Stimulated activated effector memory CD8-positive, alpha-beta T cell treated with anti-CD3 and anti-CD28 coated beads, Interleukin-12 subunit alpha, Interleukin-12 subunit beta, amount 100 ng/mL, for 72 hours (primary cell): ENCODE data around the gene UBTD1.

Source experiments
- ATAC-seq: fragments of 150-1000 bp; cut with Tn5 transposase; 2 replicates; pipeline ENCODE4 v1.10.0; 2021
- DNase-seq, 2 donors: peaks; one replicate each; pipeline ENCODE4 v3.0.0; 2021 to 2022; ENCODE audit warnings: low spot score in 2 of 2
- H3K27ac Mint-ChIP-seq: one replicate; pipeline ENCODE4 v1.8.0; 2022; ENCODE audit warnings: mild to moderate bottlenecking, mixed read lengths
- H3K36me3 Mint-ChIP-seq: one replicate; pipeline ENCODE4 v1.8.0; 2022; ENCODE audit warnings: mild to moderate bottlenecking, mixed read lengths
- H3K4me1 Mint-ChIP-seq: one replicate; pipeline ENCODE4 v1.8.0; 2022; ENCODE audit warnings: mixed read lengths
- H3K4me3 Mint-ChIP-seq: one replicate; pipeline ENCODE4 v1.8.0; 2022; ENCODE audit warnings: mild to moderate bottlenecking, mixed read lengths
- H3K9me3 Mint-ChIP-seq: one replicate; pipeline ENCODE4 v1.8.0; 2022; ENCODE audit warnings: mixed read lengths

Gene UBTD1

GRCh38 chr10:97584798-97585438, 86.2 kb downstream of the UBTD1 start:
- H3K9me3 Mint-ChIP-seq: no peaks in the 10 kb centered on the region
- no peak overlapping the region for H3K4me3 Mint-ChIP-seq
- DNase-seq (no peak), ATAC-seq (no peak)
- H3K27ac Mint-ChIP-seq: peak overlapping the region; percentile 36
- H3K36me3 Mint-ChIP-seq: no peaks in the 10 kb centered on the region
- no peaks in the 10 kb centered on the region for H3K4me1 Mint-ChIP-seq

- Mint-ChIP-seq H3K9me3 (no peaks in the 10 kb centered on the region), H3K27ac (no peak overlapping the region), H3K4me1 (peaks cover 3% of the 10 kb centered on the region), H3K4me3 (no peak overlapping the region), H3K36me3 (peaks cover 4% of the 10 kb centered on the region)
- DNase-seq: no peak
- no peak for ATAC-seq
These were observed 86.7 kb downstream of the UBTD1 start for GRCh38 chr10:97585439-97585811.

GRCh38 chr10:97587183-97587582, 88.5 kb downstream of the UBTD1 start:
- no peak for DNase-seq
- Mint-ChIP-seq H3K4me1 (peaks cover 7% of the 10 kb centered on the region), H3K4me3 (no peak overlapping the region), H3K9me3 (no peaks in the 10 kb centered on the region), H3K27ac (no peak overlapping the region), H3K36me3 (peaks cover 5% of the 10 kb centered on the region)
- ATAC-seq: no peak

GRCh38 chr10:97589479-97589878, 90.8 kb downstream of the UBTD1 start, which contains the start of gene C10orf62:
Gene C10orf62 (plus strand): TSS chr10:97589721. CDS start chr10:97589898, 177 bp downstream.
- peaks cover 7% of the 10 kb centered on the region for H3K4me1 Mint-ChIP-seq
- H3K9me3 Mint-ChIP-seq: no peaks in the 10 kb centered on the region
- ATAC-seq (no peak), DNase-seq (no peak)
- H3K27ac Mint-ChIP-seq: peak within 1 kb of the TSS; percentile 68
- H3K4me3 Mint-ChIP-seq: peak within 1 kb of the TSS; percentile 30
- H3K36me3 Mint-ChIP-seq: peaks cover 5% of the 10 kb centered on the region

GRCh38 chr10:97590082-97590747, 91.5 kb downstream of the UBTD1 start:
- Mint-ChIP-seq H3K27ac (peak overlapping the region; percentile 68), H3K4me3 (peak overlapping the region; percentile 30), H3K9me3 (no peaks in the 10 kb centered on the region), H3K36me3 (peaks cover 5% of the 10 kb centered on the region), H3K4me1 (peaks cover 7% of the 10 kb centered on the region)
- ATAC-seq (peak; percentile 93), DNase-seq (peak; percentile 32 to 77)

- peaks cover 5% of the 10 kb centered on the region for H3K36me3 Mint-ChIP-seq
- H3K4me3 Mint-ChIP-seq: peak overlapping the region; percentile 30
- H3K9me3 Mint-ChIP-seq: no peaks in the 10 kb centered on the region
- ATAC-seq (no peak), DNase-seq (no peak)
- H3K27ac Mint-ChIP-seq: peak overlapping the region; percentile 68
- H3K4me1 Mint-ChIP-seq: peaks cover 7% of the 10 kb centered on the region
These were observed 92.2 kb downstream of the UBTD1 start for GRCh38 chr10:97590748-97591495.

- Mint-ChIP-seq H3K36me3 (peaks cover 5% of the 10 kb centered on the region), H3K27ac (no peak overlapping the region), H3K4me3 (no peak overlapping the region), H3K9me3 (no peaks in the 10 kb centered on the region), H3K4me1 (peaks cover 7% of the 10 kb centered on the region)
- no peak for ATAC-seq
- DNase-seq: no peak
These were observed 94.7 kb downstream of the UBTD1 start for GRCh38 chr10:97593421-97593820.

GRCh38 chr10:97596101-97597082, 97.7 kb downstream of the UBTD1 start:
- Mint-ChIP-seq H3K4me1 (no peaks in the 10 kb centered on the region), H3K4me3 (no peak overlapping the region), H3K36me3 (no peaks in the 10 kb centered on the region), H3K9me3 (no peaks in the 10 kb centered on the region), H3K27ac (no peak overlapping the region)
- DNase-seq (no peak), ATAC-seq (peak; percentile 47)

- Mint-ChIP-seq H3K27ac (no peak overlapping the region), H3K4me3 (no peak overlapping the region), H3K9me3 (no peaks in the 10 kb centered on the region), H3K4me1 (no peaks in the 10 kb centered on the region), H3K36me3 (no peaks in the 10 kb centered on the region)
- no peak for DNase-seq
- ATAC-seq: no peak
These were observed 99.1 kb downstream of the UBTD1 start for GRCh38 chr10:97597778-97598177.

- peak overlapping the region; percentile 15 for H3K27ac Mint-ChIP-seq
- H3K9me3 Mint-ChIP-seq: no peaks in the 10 kb centered on the region
- ATAC-seq (no peak), DNase-seq (no peak)
- H3K36me3 Mint-ChIP-seq: no peaks in the 10 kb centered on the region
- H3K4me1 Mint-ChIP-seq: no peaks in the 10 kb centered on the region
- no peak overlapping the region for H3K4me3 Mint-ChIP-seq
These were observed 99.9 kb downstream of the UBTD1 start for GRCh38 chr10:97598407-97599271.

GRCh38 chr10:97599272-97599619, 100.5 kb downstream of the UBTD1 start:
- no peaks in the 10 kb centered on the region for H3K9me3 Mint-ChIP-seq
- no peak overlapping the region for H3K4me3 Mint-ChIP-seq
- no peak for DNase-seq
- no peak for ATAC-seq
- H3K27ac Mint-ChIP-seq: peak overlapping the region; percentile 15
- no peaks in the 10 kb centered on the region for H3K4me1 Mint-ChIP-seq
- no peaks in the 10 kb centered on the region for H3K36me3 Mint-ChIP-seq

GRCh38 chr10:97600616-97601015, 101.9 kb downstream of the UBTD1 start:
- H3K27ac Mint-ChIP-seq: peak overlapping the region; percentile 21

GRCh38 chr10:97601268-97602215, 102.8 kb downstream of the UBTD1 start:
- DNase-seq (no peak), ATAC-seq (no peak)
- Mint-ChIP-seq H3K9me3 (no peaks in the 10 kb centered on the region), H3K4me1 (no peaks in the 10 kb centered on the region), H3K36me3 (no peaks in the 10 kb centered on the region), H3K4me3 (no peak overlapping the region), H3K27ac (no peak overlapping the region)

More at GRCh38 chr10:97600616-97601015, 101.9 kb downstream of the UBTD1 start:
- Mint-ChIP-seq H3K9me3 (no peaks in the 10 kb centered on the region), H3K36me3 (no peaks in the 10 kb centered on the region), H3K4me1 (no peaks in the 10 kb centered on the region), H3K4me3 (no peak overlapping the region)
- ATAC-seq (no peak), DNase-seq (no peak)
